Small intestine (tissue), 7 donors: Measurements from ENCODE around the gene CCDC91. TPM values are rescaled to one million over a fixed set of nuclear protein-coding genes. Genes with fewer than 3 reads are reported as not detected.

Source experiments
- DNase-seq, 2 donors: peaks; one replicate each; pipeline versions ENCODE4 v3.0.0 to v3.0.0-alpha.2; 2013
- FAIRE-seq: peaks from 2 replicates; lab custom pipeline; 2012; peaks lifted over from hg19 to GRCh38; lab: Jason Lieb, UNC
- H3K27ac ChIP-seq, 3 donors: one replicate each; pipeline ENCODE4 v1.5.1; 2013; ENCODE audit warnings: low read length in 2 of 3, mild to moderate bottlenecking in 2 of 3, control low read depth in 1 of 3, inconsistent platforms in 1 of 3, low read depth in 1 of 3, moderate library complexity in 1 of 3
- H3K27me3 ChIP-seq, 3 donors: one replicate each; pipeline ENCODE4 v1.6.1; 2013; ENCODE audit warnings: low read length in 3 of 3, inconsistent platforms in 1 of 3; ENCODE audit not compliant: control insufficient read depth in 3 of 3, insufficient read depth in 3 of 3
- H3K36me3 ChIP-seq, 3 donors: one replicate each; pipeline ENCODE4 v1.6.1; 2013; ENCODE audit warnings: low read length in 3 of 3, inconsistent platforms in 1 of 3, low read depth in 1 of 3, mild to moderate bottlenecking in 1 of 3, moderate library complexity in 1 of 3; ENCODE audit not compliant: control insufficient read depth in 3 of 3, insufficient read depth in 2 of 3
- H3K4me1 ChIP-seq, 3 donors: one replicate each; pipeline ENCODE4 v1.6.1; 2013; ENCODE audit warnings: low read length in 2 of 3, inconsistent platforms in 1 of 3, low read depth in 1 of 3, mild to moderate bottlenecking in 1 of 3, moderate library complexity in 1 of 3; ENCODE audit not compliant: control insufficient read depth in 3 of 3, insufficient read depth in 2 of 3
- H3K4me3 ChIP-seq, 3 donors: one replicate each; pipeline ENCODE4 v1.5.1; 2013; ENCODE audit warnings: low read length in 3 of 3, control low read depth in 1 of 3, inconsistent platforms in 1 of 3, low read depth in 1 of 3, mild to moderate bottlenecking in 1 of 3, moderate library complexity in 1 of 3
- H3K9me3 ChIP-seq, 2 donors: one replicate each; pipeline ENCODE4 v1.6.1; 2013; ENCODE audit warnings: low read depth in 1 of 2, low read length in 1 of 2; ENCODE audit not compliant: control insufficient read depth in 2 of 2, insufficient read depth in 1 of 2
- WGBS, 3 donors: extraction: QIAGEN DNeasy Blood & Tissue Kit; methylation state at CpG; one replicate each; pipeline ENCODE4 v1.1.7; 2013; 5-methylcytosine and 5-hydroxymethylcytosine counted together
- polyA plus RNA-seq, 4 donors: library from polyadenylated mRNA; stranded (reverse) in 3 of 4; unstranded in 1 of 4; fragments of 200-250 nt in 3 of 4; fragments of 120-200 nt in 1 of 4; gene quantifications; one replicate each; pipeline versions ENCODE4 v1.2.1 to v1.2.3, GENCODE V29; 2013
- donor health status: healthy with polysubstance abuse.
- donor health status: control.
- donor health status: control.
- donor health status: Bipolar disorder and iron deficiency.
- donor health status: healthy.

Gene CCDC91
- polyA plus RNA-seq, 4 donors = 12.5 to 20.2 (median 13.3) TPM

DNA sequence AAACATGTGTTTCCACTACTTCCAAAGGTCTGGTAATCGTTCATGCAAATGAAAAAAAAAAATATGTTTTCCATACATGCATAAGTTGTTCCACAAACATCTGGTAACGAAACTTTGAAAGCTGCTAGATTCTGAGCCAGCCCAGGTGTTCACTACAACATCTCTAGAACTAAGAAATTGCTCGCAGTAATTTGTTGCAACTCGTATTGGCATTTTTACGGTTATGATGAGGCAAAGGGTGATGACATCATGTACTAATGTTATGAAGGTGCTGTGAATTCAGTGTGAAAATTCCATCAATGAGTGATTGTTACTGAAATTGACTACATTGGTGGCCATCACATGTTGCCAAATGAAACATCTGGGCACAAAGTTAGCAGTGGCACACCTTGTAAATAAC, 31.9 kb upstream of the CCDC91 start:
- Histone ChIP-seq H3K27ac (no peak overlapping the region), H3K36me3 (no peaks in the 10 kb centered on the region), H3K9me3 (no peaks in the 10 kb centered on the region), H3K4me3 (no peak overlapping the region), H3K4me1 (no peaks in the 10 kb centered on the region), H3K27me3 (no peaks in the 10 kb centered on the region)
- DNase-seq (no peak), FAIRE-seq (no peak)
- WGBS, 3 donors = 88 to 95% (median 89%) methylated on average over 5 of the region's 5 CpGs

DNA sequence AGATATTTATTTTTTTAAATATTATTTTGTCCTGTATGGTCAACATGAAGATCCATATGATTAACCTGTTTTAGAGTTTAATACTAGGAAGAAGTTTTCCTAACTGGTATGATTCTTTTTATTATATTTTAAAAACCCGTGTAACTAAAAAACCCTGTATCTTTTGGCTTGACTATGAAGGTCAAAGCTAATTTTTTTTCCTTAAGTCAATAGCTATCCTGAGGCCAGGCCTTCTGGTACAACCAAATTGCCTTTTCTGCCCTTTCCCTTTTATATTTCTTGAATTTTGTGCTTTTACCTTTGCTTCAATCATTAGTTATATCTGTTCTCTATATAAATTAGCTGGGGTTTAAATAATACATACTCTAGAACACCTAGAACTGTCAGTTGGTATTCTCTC, 30.6 kb upstream of the CCDC91 start:
- H3K4me1 ChIP-seq = no peaks in the 10 kb centered on the region
- no peaks in the 10 kb centered on the region for H3K36me3 ChIP-seq
- FAIRE-seq = peak; percentile 53
- no peaks in the 10 kb centered on the region for H3K27me3 ChIP-seq
- H3K27ac ChIP-seq = no peak overlapping the region
- no peaks in the 10 kb centered on the region for H3K9me3 ChIP-seq
- no peak overlapping the region for H3K4me3 ChIP-seq
- no peak for DNase-seq
- WGBS, 3 donors = 62 to 77% (median 64%) methylated on average over 1 of the region's 1 CpG

DNA sequence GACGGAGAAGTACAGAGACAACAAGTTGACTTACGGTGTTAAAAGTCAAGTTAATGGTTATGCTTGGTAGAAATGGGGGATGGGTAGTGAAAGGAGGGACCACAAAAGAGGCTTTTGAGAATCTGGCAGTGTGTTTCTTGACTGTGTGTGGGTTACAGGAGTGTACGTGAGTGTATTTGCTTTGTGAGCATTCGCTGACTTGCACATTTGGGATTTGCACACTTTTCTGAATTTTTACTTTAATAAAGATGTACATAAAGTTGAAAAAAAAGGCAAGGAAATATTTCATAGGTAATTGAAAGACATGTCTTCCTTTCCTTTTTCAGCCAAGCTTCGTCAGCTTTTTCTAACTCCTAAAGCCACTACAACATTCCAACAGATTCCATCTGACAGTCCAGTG, 28.6 kb upstream of the CCDC91 start:
- Histone ChIP-seq H3K36me3 (no peaks in the 10 kb centered on the region), H3K4me1 (peaks cover 0 to 3% (median 0%) of the 10 kb centered on the region in 3 donors), H3K27me3 (no peaks in the 10 kb centered on the region), H3K27ac (no peak overlapping the region), H3K4me3 (no peak overlapping the region), H3K9me3 (no peaks in the 10 kb centered on the region)
- FAIRE-seq (no peak), DNase-seq (no peak)
- whole genome bisulfite sequencing, 3 donors = 90 to 97% (median 94%) methylated on average over 5 of the region's 5 CpGs

DNA sequence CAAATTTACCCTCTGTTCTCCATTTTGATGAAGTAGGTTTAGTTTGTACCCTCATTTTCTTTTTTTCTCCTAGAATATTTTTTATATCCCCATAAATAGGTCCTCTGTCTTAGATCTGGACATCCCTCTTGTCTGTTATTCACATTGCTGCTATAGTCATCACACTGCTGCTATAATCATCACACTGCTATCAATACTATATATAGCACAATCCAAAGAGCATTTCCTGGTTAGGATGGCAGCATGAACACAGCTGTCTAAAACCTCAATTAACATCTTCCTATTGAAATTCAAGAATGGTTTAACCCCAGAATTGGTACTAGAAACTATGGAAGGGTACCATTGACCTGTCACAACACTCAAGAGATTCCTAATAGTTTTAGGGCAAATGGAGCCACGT, 27.6 kb upstream of the CCDC91 start:
- peaks cover 0 to 3% (median 0%) of the 10 kb centered on the region in 3 donors for H3K4me1 ChIP-seq
- H3K4me3 ChIP-seq = no peak overlapping the region
- no peaks in the 10 kb centered on the region for H3K9me3 ChIP-seq
- FAIRE-seq (no peak), DNase-seq (no peak)
- H3K27me3 ChIP-seq = no peaks in the 10 kb centered on the region
- H3K27ac ChIP-seq = no peak overlapping the region
- 73 to 81% (median 75%) methylated on average over 1 of the region's 1 CpG for WGBS, 3 donors
- no peaks in the 10 kb centered on the region for H3K36me3 ChIP-seq

DNA sequence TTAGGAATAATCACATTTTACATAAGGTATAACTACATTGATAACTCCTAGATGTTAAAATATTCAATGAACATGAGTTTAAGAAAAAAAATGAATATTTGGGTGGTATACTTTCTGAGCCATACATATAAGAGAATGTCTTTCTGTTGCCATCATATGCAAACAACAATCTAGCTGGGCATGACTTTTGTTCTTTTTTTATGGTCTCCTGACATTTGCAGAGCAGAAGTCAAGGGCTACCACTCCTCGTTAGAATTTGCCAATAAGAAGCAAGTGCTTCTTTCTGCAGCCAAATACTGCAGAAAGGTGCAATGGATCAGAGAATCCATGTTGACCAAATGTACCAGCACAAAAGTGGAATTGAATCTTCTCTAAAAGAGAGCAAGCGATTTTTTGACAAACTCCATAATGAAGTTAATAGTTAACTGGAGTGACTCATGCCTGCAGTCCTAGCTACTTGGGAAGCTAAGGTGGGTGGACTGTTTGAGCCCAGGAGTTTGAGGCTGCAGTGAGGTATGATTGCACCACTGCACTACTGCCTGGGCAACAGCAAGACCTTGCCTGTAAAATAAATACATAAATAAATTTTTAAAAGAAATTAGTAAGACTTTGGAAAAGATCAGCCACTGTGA, 25.5 kb upstream of the CCDC91 start:
- WGBS, 3 donors = 13 to 64% (median 39%) methylated on average over 2 of the region's 2 CpGs
- peaks cover 0 to 3% (median 0%) of the 10 kb centered on the region in 3 donors for H3K4me1 ChIP-seq
- peak; percentile 49 to 65 for DNase-seq
- H3K27me3 ChIP-seq = no peaks in the 10 kb centered on the region
- peak overlapping the region in 1 of 3 donors; percentile 21 for H3K4me3 ChIP-seq
- no peaks in the 10 kb centered on the region for H3K9me3 ChIP-seq
- no peaks in the 10 kb centered on the region for H3K36me3 ChIP-seq
- FAIRE-seq = no peak
- H3K27ac ChIP-seq = no peak overlapping the region

DNA sequence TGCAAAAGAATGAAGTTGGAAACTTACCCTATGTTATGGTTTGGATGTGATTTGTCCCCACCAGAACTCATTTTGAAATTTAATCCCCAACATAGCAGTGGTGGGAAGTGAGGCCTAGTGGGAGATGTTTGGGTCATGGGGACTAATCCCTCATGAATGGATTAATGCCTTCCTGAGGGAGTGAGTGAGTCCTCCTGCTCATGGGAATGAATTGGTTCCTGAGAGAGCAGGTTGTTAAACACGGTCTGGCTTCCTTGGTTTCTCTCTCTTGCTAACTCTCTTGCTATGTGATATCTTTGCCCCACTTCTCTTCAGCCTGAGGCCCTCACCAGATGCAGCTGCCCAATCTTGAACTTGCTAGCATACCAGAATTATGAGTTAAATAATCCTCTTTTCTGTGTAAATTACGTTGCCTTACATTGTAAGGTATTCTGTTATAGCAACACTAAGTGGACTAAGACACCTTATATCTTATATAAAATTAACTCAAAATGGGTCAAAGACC, 22.2 kb upstream of the CCDC91 start:
- Histone ChIP-seq H3K27ac (no peak overlapping the region), H3K4me3 (no peak overlapping the region), H3K9me3 (no peaks in the 10 kb centered on the region), H3K4me1 (peaks cover 0 to 3% (median 0%) of the 10 kb centered on the region in 3 donors), H3K36me3 (no peaks in the 10 kb centered on the region), H3K27me3 (no peaks in the 10 kb centered on the region)
- 83 to 88% (median 86%) methylated on average over 2 of the region's 2 CpGs for WGBS, 3 donors
- FAIRE-seq (no peak), DNase-seq (no peak)

DNA sequence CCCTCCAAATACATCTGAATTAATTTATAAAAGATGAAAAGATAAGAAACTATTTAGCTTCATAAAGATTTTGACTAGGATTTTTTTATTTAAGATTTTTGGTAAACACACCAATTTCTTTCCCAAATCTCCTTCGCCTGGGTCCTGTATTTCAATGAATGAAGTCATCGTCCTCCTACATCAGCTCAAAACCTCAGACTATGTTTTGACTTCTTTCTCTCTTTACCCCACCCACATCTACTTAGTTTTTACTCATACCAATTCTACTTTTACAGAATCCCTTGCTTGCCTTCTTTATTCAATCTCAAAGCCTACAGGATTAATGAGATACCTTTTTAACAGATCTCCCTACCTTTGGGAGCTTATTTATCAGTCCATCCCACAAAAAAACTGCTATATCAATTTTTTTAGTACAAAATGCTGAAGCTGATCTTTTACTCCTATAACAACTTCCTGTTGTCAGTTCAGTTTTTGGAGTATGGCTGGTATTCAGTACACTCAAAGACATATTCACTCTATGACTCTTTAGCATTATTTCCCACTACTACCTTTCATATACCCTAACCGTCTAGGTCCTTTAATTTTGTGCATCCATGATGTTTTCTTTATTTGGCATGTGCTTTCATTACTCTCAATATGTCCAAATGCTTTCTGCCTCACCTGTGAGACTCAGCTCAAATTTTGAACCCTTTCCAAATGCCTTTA, 18.7 kb upstream of the CCDC91 start:
- Histone ChIP-seq H3K27me3 (no peaks in the 10 kb centered on the region), H3K4me1 (no peaks in the 10 kb centered on the region), H3K27ac (no peak overlapping the region), H3K9me3 (no peaks in the 10 kb centered on the region), H3K36me3 (no peaks in the 10 kb centered on the region), H3K4me3 (no peak overlapping the region)
- WGBS, 3 donors = 78 to 91% (median 85%) methylated on average over 3 of the region's 3 CpGs
- FAIRE-seq (no peak), DNase-seq (no peak)

DNA sequence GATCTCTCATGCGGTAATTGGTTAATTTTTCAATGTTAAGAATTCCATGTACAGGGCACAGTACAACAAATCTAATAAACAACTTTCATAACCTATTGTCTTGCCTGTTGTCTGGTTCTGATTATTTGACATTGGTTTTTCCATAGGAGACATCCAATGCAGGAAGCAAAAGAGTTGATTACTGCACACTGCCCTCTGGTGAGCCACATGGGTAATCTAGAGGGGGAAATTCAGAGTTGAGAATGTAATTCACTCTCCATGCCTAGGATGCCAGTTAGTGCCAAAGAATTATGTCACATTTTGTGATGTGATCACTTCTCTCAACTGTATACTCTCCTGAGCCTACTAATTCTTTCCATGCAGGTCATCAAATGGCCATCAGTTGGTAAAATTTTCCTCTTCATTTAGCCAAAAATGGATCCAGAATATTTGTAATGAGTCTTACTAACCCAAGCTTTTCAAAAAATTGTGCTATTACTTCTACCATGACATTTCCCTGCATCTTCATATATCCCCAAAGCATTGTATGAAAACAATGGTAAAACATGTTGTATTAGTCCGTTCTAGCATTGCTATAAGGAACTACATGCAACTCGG, 17.7 kb upstream of the CCDC91 start:
- WGBS, 3 donors = 92 to 94% (median 92%) methylated on average over 3 of the region's 3 CpGs
- no peaks in the 10 kb centered on the region for H3K36me3 ChIP-seq
- H3K4me3 ChIP-seq = no peak overlapping the region
- DNase-seq (peak; percentile 32 to 42), FAIRE-seq (no peak)
- H3K27me3 ChIP-seq = no peaks in the 10 kb centered on the region
- H3K4me1 ChIP-seq = no peaks in the 10 kb centered on the region
- H3K27ac ChIP-seq = no peak overlapping the region
- no peaks in the 10 kb centered on the region for H3K9me3 ChIP-seq
